GM21515 (cell line): ENCODE measurements around the gene RTN4IP1.
A peak's percentile ranks its signal among the peaks of the same experiment; 100 is the strongest.
"Not testable (repeated sequence)": the region's sequence is repeated elsewhere in the genome, so short reads cannot be mapped to it uniquely, and the experiment has no call there.

Experiments used
- ATAC-seq: cut with Tn5 transposase; IDR thresholded peaks from one replicate; pipeline ENCODE4 v1.9.1; 2021; ENCODE audit not compliant: unreplicated experiment

RTN4IP1 gene

GRCh38 chr6:106628658-106629102 lies 618 bp downstream of the RTN4IP1 start:
- ATAC-seq, result peak; percentile 10

DNA sequence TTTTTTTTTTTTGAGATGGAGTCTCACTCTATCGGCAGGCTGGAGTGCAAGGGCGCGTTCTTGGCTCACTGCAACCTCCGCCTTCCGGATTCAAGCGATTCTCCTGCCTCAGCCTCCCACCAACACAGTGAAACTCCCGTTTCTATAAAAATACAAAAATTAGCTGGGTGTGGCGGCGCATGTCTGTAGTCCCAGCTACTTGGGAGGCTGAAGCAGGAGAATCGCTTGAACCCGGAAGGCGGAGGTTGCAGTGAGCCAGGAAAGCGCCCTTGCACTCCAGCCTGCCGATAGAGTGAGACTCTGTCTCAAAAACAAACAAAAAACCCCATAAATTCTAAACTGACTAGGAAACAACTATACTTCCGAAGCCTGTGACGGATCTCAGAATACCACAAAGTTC lies 1.5 kb downstream of the RTN4IP1 start:
- not testable (repeated sequence) for ATAC-seq

GRCh38 chr6:106626485-106626884 lies 2.8 kb downstream of the RTN4IP1 start:
- no peak for ATAC-seq

- ATAC-seq, result no peak
These were observed 6.3 kb downstream of the RTN4IP1 start for GRCh38 chr6:106623039-106623438.

DNA sequence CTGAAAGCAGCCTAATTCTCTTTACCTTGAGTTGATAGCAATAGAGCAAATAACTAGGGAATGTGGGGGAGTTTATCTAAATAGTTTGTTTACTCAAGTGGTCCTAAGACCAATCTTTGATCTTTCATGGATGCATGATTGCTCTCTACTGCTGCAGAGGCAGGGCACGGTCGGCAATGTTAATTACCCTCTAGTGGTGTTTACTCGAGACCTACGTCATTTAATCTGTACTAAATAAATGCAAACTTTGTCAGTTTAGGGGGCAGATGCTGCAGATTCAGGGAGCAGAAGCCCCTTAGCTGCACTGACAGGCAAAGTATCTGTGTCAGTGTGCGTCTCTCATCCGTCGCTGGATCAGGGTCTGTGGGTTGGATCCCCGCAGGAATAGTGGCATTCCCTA lies 6.9 kb downstream of the RTN4IP1 start:
- ATAC-seq, result no peak

GRCh38 chr6:106620931-106621672 lies 8.2 kb downstream of the RTN4IP1 start:
- ATAC-seq, result no peak

GRCh38 chr6:106619223-106619622 lies 10.1 kb downstream of the RTN4IP1 start:
- no peak for ATAC-seq

GRCh38 chr6:106618324-106618723 lies 11.0 kb downstream of the RTN4IP1 start:
- ATAC-seq, result no peak

GRCh38 chr6:106617857-106618256 lies 11.4 kb downstream of the RTN4IP1 start:
- ATAC-seq, result no peak

GRCh38 chr6:106617302-106617701 lies 12.0 kb downstream of the RTN4IP1 start:
- ATAC-seq, result no peak

DNA sequence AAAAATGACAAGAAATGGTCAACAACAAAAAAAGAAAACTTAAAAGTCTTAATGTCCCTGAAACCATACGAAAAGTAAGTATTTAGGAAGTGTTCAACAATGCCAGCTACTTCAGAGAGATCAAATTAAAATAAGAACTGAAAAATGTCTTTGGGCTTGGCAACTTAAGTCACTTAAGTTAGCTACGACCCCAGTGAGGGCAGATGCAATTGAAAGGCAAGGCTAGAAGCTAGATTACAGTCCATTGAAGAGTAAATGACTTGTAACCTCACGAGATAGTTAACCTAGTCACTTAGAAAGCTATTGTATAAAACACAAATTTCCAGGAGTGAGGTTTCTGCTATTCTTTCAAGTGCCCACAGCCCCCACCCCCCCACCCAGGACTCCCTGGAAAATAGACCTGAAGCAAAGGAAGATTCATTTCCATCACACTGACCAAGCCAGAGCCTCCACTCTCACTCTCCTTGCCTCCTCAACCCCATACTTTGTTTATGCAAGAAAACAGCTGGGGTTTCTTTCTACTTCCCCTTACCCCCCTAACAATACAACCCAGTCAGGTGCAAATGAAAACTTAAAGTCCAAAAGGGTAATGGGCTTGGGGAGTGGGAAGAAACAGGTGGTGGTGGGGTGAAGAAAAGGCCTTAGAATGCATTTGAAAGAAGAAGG lies 14.6 kb downstream of the RTN4IP1 start:
- no peak for ATAC-seq

DNA sequence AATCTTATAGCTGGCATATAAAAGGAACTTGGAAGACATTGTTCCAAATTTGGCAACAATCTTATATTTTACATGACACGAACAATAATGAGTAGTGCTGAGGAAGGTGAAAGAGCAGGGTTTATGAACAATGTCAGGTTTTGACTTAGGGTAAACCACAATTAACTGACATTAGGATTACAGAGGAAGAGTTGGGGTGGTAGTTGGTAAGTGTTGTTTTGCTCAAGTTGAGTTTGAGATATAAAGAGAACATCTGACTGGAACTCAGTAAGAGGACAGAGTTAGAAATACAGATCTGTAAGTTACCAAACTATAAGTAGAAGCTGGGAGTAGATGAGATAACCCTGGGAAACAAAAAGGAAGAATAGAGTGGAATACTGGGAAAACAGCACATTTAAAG lies 15.1 kb downstream of the RTN4IP1 start:
- no peak for ATAC-seq

DNA sequence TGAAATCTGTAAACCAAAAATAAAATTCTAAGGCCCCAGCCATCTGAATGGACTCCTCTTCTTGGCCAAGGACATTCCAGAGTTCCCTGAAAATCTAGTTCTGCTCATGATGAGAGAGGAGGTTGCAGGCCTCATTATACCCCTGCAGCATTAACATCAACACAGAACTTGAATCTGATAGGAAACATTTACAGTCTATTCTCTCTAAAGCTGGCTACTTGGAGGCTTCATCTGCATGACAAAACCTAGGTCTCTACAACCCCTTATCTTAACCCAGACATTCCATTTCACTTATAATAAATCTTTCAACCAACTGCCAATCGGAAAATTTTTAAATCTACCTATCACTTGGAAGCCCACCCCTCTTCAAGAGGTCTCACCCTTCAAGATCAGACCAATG lies 15.7 kb downstream of the RTN4IP1 start:
- ATAC-seq, result no peak

- ATAC-seq, result no peak
These were observed 16.5 kb downstream of the RTN4IP1 start for GRCh38 chr6:106612671-106613416.

DNA sequence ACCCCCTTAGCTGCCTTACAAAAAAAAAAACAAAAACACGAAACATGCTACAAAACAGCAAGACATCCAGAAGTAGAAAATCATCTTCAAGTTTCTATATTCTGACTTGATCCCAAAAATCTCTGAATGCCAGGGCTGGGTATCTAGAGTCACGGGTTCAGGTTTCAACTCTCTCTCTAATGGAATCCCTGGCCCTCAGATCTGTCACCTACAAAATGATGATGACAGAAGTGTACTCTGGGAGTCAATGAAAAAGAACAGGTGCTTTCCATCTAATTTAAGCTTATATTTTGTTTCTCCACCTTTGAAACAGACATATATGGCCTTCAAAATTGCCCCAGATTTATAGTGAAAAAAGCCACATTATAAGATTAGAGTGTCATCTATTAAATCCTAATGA lies 18.3 kb downstream of the RTN4IP1 start:
- no peak for ATAC-seq

GRCh38 chr6:106609699-106610098 lies 19.6 kb downstream of the RTN4IP1 start:
- no peak for ATAC-seq

GRCh38 chr6:106608080-106608668 lies 21.1 kb downstream of the RTN4IP1 start:
- ATAC-seq, result no peak

DNA sequence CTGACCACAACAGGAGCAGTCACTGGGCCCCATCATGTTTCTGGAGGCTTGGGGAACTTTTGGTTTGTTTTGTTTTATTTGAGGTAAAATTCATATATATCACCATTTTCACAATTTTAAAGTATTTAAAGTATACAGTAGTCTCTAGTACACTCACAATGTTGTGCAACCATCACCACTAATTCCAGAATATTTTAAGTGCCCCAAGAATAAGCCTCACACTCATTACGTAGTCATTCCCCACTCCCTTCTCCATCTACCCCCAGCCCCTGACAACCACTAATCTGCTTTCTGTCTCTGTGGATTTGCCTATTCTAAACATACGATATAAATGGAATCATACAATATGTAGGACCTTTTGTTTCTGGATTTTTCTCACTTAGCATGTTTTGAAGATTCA lies 29.0 kb downstream of the RTN4IP1 start:
- ATAC-seq, result no peak

- ATAC-seq, result no peak
These were observed 29.9 kb downstream of the RTN4IP1 start for GRCh38 chr6:106599440-106599839.

GRCh38 chr6:106591111-106591825 lies 38.0 kb downstream of the RTN4IP1 start:
- ATAC-seq, result no peak

GRCh38 chr6:106588937-106589336 lies 40.4 kb downstream of the RTN4IP1 start:
- ATAC-seq, result not testable (repeated sequence)
